ENCODE data around the gene FAM186B.

FAM186B gene

GRCh38 chr12:49542592-49543160, 62.8 kb downstream of the FAM186B start:
- TF ChIP-seq, protein P1, sequence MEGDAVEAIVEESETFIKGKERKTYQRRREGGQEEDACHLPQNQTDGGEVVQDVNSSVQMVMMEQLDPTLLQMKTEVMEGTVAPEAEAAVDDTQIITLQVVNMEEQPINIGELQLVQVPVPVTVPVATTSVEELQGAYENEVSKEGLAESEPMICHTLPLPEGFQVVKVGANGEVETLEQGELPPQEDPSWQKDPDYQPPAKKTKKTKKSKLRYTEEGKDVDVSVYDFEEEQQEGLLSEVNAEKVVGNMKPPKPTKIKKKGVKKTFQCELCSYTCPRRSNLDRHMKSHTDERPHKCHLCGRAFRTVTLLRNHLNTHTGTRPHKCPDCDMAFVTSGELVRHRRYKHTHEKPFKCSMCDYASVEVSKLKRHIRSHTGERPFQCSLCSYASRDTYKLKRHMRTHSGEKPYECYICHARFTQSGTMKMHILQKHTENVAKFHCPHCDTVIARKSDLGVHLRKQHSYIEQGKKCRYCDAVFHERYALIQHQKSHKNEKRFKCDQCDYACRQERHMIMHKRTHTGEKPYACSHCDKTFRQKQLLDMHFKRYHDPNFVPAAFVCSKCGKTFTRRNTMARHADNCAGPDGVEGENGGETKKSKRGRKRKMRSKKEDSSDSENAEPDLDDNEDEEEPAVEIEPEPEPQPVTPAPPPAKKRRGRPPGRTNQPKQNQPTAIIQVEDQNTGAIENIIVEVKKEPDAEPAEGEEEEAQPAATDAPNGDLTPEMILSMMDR (IDR thresholded peaks at IDR 0.05; ENCODE audit: low read depth, low read length) = no peak
- no peak overlapping the region for H3K4me3 ChIP-seq (ENCODE audit: low read depth, low read length)
- no peak for DNase-seq (ENCODE audit: low read depth, low spot score)
- in situ Hi-C loops (cut with HindIII; ENCODE audit: low sequenced_read_pairs) = no loop called here

GRCh38 chr12:49541911-49542505, 63.4 kb downstream of the FAM186B start:
- in situ Hi-C loops (cut with HindIII; ENCODE audit: low sequenced_read_pairs) = no loop called here
- TF ChIP-seq, protein P1 (IDR thresholded peaks at IDR 0.05; ENCODE audit: low read depth, low read length) = no peak
- DNase-seq (ENCODE audit: low read depth, low spot score) = no peak
- H3K4me3 ChIP-seq (ENCODE audit: low read depth, low read length) = no peak overlapping the region

GRCh38 chr12:49541140-49541861, 64.1 kb downstream of the FAM186B start:
- H3K4me3 ChIP-seq (ENCODE audit: low read depth, low read length) = no peak overlapping the region

DNA sequence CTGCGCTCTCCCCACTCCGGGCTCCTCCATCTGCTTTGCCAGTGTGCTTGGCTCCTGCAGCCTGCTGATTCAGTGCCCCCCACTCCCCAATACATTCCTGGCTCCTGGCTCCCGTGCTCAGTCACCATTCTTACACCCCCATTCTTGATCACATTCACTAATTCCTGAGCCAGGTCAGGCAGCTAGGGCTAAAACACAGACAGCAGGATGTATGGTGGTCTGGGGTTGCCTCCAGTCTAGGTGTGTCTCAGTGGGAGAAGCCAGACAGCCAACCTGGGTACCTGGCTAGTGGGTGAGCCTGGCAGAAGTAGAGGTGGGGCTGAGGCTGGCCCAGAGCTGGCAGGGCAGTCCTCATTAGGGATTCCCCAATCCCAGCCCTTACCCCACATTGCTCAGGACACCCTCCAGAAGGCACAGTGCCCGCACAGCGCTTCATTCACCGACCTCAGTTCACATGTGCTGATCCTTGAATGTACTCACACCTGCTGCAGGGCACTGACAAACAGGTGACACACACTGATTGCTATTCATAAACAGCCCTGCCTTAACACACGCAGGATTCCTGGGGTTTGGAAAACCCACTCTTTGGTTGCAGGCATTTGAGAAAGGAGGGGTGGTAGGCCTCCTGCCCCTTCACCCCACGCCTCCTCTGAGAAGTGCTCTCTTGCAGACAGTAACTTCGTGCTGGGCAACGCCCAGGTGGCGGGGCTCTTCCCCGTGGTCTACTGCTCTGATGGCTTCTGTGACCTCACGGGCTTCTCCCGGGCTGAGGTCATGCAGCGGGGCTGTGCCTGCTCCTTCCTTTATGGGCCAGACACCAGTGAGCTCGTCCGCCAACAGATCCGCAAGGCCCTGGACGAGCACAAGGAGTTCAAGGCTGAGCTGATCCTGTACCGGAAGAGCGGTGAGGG, 65.0 kb downstream of the FAM186B start:
- in situ Hi-C loops (cut with HindIII; ENCODE audit: low sequenced_read_pairs) = no loop called here
- DNase-seq (ENCODE audit: low read depth, low spot score) = no peak
- no peak overlapping the region for H3K4me3 ChIP-seq (ENCODE audit: low read depth, low read length)
- TF ChIP-seq, protein P1 (IDR thresholded peaks at IDR 0.05; ENCODE audit: low read depth, low read length) = no peak

More at GRCh38 chr12:49541140-49541861, 64.1 kb downstream of the FAM186B start:
- in situ Hi-C loops (cut with HindIII; ENCODE audit: low sequenced_read_pairs) = no loop called here
- TF ChIP-seq, protein P1 (IDR thresholded peaks at IDR 0.05; ENCODE audit: low read depth, low read length) = no peak
- no peak for DNase-seq (ENCODE audit: low read depth, low spot score)

- TF ChIP-seq, protein P1 (IDR thresholded peaks at IDR 0.05; ENCODE audit: low read depth, low read length) = no peak
- in situ Hi-C loops (cut with HindIII; ENCODE audit: low sequenced_read_pairs) = no loop called here
- DNase-seq (ENCODE audit: low read depth, low spot score) = no peak
- no peak overlapping the region for H3K4me3 ChIP-seq (ENCODE audit: low read depth, low read length)
Observed at GRCh38 chr12:49539406-49540228, 65.8 kb downstream of the FAM186B start.
